Measurements from ENCODE around the gene IRF1. TPM values are rescaled to one million over a fixed set of nuclear protein-coding genes. Genes with fewer than 3 reads are reported as not detected.

Gene IRF1
- total and polyA plus RNA-seq, 4 donors = 32.9 to 141 (median 68.5) TPM

DNA sequence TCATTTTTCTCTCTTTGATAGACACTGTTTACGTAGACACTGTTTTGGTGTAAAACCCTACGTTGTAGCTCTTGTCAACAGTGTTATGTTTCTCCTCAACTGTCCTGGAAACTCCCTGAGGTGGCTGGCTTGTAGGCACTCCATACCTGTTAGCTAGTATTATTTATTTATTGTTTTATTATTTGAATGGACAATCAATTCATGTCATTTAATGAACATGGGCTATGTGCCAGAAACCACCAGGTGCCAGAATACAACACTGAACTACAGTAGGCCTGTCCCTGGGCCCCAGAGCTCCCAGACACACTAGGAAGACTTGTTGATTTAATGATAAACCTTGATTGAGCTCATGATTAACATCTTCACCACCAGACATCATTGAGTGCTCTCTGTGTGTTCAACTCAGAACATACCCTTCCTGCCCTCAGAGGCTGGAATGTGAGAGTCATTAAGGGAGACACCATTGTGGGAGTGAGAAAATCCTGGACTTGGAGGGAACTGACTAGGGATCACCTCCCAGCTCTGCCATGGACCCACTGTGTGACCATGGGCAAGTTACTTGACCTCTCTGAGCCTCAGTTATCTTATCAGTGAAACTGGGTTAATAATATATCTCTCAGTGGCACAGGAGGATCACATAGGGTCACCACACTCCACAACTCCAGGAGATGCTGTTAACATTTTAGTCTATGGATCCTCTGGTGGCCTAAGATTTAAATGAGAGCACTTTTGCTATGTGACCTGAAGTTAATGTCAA lies 19.2 kb downstream of the IRF1 start:
- 74 to 75% methylated on average over 2 of the region's 2 CpGs for WGBS, 2 donors
- Histone ChIP-seq H3K9ac (ENCODE audit: insufficient read depth in 1 of 2, low read length in 2 of 2) (no peak overlapping the region), H3K27me3 (ENCODE audit: control insufficient read depth in 3 of 3, insufficient read depth in 3 of 3, low read length in 2 of 3) (no peaks in the 10 kb centered on the region), H3K4me3 (no peak overlapping the region), H3K36me3 (ENCODE audit: control insufficient read depth in 4 of 4, insufficient read depth in 4 of 4, low read length in 4 of 4) (peaks cover 0 to 7% (median under 1%) of the 10 kb centered on the region in 4 donors), H3K27ac (ENCODE audit: low read depth in 1 of 2, low read length in 1 of 2) (peak overlapping the region in 1 of 2 donors; percentile 58), H3K9me3 (ENCODE audit: control insufficient read depth in 4 of 4, insufficient read depth in 3 of 4, low read length in 3 of 4) (no peaks in the 10 kb centered on the region), H3K4me1 (ENCODE audit: control insufficient read depth in 5 of 5, insufficient read depth in 5 of 5, low read length in 5 of 5) (peaks cover 0 to 25% (median 13%) of the 10 kb centered on the region in 5 donors)
- DNase-seq (no peak), ATAC-seq (ENCODE audit: insufficient read depth, low FRiP score) (no peak)
- TF ChIP-seq, protein P1, sequence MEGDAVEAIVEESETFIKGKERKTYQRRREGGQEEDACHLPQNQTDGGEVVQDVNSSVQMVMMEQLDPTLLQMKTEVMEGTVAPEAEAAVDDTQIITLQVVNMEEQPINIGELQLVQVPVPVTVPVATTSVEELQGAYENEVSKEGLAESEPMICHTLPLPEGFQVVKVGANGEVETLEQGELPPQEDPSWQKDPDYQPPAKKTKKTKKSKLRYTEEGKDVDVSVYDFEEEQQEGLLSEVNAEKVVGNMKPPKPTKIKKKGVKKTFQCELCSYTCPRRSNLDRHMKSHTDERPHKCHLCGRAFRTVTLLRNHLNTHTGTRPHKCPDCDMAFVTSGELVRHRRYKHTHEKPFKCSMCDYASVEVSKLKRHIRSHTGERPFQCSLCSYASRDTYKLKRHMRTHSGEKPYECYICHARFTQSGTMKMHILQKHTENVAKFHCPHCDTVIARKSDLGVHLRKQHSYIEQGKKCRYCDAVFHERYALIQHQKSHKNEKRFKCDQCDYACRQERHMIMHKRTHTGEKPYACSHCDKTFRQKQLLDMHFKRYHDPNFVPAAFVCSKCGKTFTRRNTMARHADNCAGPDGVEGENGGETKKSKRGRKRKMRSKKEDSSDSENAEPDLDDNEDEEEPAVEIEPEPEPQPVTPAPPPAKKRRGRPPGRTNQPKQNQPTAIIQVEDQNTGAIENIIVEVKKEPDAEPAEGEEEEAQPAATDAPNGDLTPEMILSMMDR (IDR thresholded peaks at IDR 0.05; ENCODE audit: control extremely low read depth, extremely low read depth) = no peak

DNA sequence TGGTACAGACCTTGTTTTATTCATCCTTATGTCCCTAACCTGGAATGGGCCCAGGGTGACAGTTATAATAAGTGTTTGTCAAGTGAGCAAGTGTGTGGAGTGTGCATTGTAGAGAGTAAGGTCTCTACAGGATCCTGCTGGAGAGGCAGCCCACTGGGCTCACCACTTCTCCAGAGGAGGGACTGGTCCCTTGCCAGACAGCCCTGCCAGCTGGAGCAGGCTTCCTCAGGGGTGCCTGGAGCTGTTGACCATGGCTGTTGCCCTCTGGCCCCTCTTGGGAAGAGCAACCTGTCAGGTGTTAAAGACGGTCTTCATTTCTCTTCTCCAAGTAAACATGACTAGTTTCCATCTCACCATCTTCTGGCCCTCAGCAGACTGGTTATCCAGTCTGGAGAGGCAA lies 20.0 kb downstream of the IRF1 start:
- H3K4me1 ChIP-seq (ENCODE audit: control insufficient read depth in 5 of 5, insufficient read depth in 5 of 5, low read length in 5 of 5) = peaks cover 0 to 26% (median 13%) of the 10 kb centered on the region in 5 donors
- TF ChIP-seq, protein P1 (IDR thresholded peaks at IDR 0.05; ENCODE audit: control extremely low read depth, extremely low read depth) = no peak
- 85 to 100% methylated on average over 1 of the region's 1 CpG for WGBS, 2 donors
- peak overlapping the region in 1 of 2 donors; percentile 58 for H3K27ac ChIP-seq (ENCODE audit: low read depth in 1 of 2, low read length in 1 of 2)
- DNase-seq = no peak
- ATAC-seq (ENCODE audit: insufficient read depth, low FRiP score) = no peak
- no peak overlapping the region for H3K4me3 ChIP-seq
- H3K9me3 ChIP-seq (ENCODE audit: control insufficient read depth in 4 of 4, insufficient read depth in 3 of 4, low read length in 3 of 4) = no peaks in the 10 kb centered on the region
- H3K36me3 ChIP-seq (ENCODE audit: control insufficient read depth in 4 of 4, insufficient read depth in 4 of 4, low read length in 4 of 4) = peaks cover 0 to 4% (median under 1%) of the 10 kb centered on the region in 4 donors
- no peaks in the 10 kb centered on the region for H3K27me3 ChIP-seq (ENCODE audit: control insufficient read depth in 3 of 3, insufficient read depth in 3 of 3, low read length in 2 of 3)
- H3K9ac ChIP-seq (ENCODE audit: insufficient read depth in 1 of 2, low read length in 2 of 2) = no peak overlapping the region

DNA sequence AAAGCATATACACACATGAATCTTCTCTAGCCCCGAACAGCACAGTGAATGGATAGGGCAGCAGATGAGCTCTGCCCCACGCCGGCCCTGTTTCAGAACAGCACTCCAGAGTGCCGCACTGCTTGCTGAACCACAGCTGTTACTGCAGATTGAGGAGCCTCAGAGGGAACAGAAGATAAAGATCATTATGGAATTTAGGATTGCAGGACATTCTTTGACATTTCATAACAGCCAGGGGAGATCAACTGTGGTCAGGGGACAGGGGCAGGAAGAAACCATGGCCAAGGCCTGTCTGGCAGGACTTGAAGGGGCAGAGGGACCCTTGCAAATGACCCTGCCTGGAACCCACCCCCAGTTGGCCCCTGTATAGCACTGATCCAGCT lies 20.6 kb downstream of the IRF1 start:
- H3K4me3 ChIP-seq = no peak overlapping the region
- peak overlapping the region in 1 of 2 donors; percentile 58 for H3K27ac ChIP-seq (ENCODE audit: low read depth in 1 of 2, low read length in 1 of 2)
- peaks cover 0 to 30% (median 14%) of the 10 kb centered on the region in 5 donors for H3K4me1 ChIP-seq (ENCODE audit: control insufficient read depth in 5 of 5, insufficient read depth in 5 of 5, low read length in 5 of 5)
- no peak for ATAC-seq (ENCODE audit: insufficient read depth, low FRiP score)
- WGBS, 2 donors = 86 to 97% methylated on average over 4 of the region's 4 CpGs
- H3K9me3 ChIP-seq (ENCODE audit: control insufficient read depth in 4 of 4, insufficient read depth in 3 of 4, low read length in 3 of 4) = no peaks in the 10 kb centered on the region
- H3K27me3 ChIP-seq (ENCODE audit: control insufficient read depth in 3 of 3, insufficient read depth in 3 of 3, low read length in 2 of 3) = no peaks in the 10 kb centered on the region
- DNase-seq = peak; percentile 51 to 65 (median 64)
- no peak overlapping the region for H3K9ac ChIP-seq (ENCODE audit: insufficient read depth in 1 of 2, low read length in 2 of 2)
- TF ChIP-seq, protein P1 (IDR thresholded peaks at IDR 0.05; ENCODE audit: control extremely low read depth, extremely low read depth) = no peak
- peaks cover 0 to 4% (median under 1%) of the 10 kb centered on the region in 4 donors for H3K36me3 ChIP-seq (ENCODE audit: control insufficient read depth in 4 of 4, insufficient read depth in 4 of 4, low read length in 4 of 4)

Data from lung (tissue), 12 donors.